ENCODE data around the gene RFX7. TPM values are rescaled to one million over a fixed set of nuclear protein-coding genes. Genes with fewer than 3 reads are reported as not detected.

The RFX7 gene
- total RNA-seq, 1 experiment from 2014 or later = 43.4 TPM

DNA sequence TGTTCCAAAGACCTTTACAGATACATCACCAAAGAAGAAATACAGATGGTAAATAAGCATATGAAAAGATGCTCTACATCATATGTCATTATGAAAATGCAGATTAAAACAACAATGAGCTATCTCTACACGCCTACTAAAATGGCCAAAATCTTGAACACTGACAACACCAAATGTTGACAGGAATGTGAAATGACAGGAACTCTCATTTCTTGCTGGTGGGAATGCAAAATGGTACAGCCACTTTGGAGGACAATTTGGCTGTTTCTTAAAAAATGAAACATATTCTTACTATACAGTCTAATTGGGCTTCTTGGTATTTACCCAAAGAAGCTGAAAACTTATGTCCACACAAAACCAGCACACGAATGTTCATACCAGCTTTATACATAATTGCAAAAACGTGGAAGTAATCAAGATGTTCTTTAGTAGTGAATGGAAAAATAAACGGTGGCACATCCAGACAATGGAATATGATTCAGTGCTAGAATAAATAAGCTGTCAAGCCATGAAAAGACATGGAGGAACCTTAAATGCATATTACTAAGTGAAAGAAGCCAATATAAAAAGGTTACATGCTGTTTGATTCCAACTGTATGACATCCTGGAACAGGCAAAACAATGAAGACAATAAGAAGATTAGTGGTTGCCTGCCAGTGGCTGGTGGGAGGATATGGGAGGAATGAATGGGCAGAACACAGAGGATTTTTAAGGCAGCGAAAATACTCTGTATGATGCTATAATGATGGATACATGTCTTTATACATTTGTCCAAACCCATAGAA, 169.0 kb downstream of the RFX7 start:
- no peak overlapping the region for H2AK5ac ChIP-seq (ENCODE audit: insufficient read length, low read length)
- H3K23ac ChIP-seq (ENCODE audit: insufficient read length, low read depth, low read length) = no peak overlapping the region
- TF ChIP-seq, protein P1, sequence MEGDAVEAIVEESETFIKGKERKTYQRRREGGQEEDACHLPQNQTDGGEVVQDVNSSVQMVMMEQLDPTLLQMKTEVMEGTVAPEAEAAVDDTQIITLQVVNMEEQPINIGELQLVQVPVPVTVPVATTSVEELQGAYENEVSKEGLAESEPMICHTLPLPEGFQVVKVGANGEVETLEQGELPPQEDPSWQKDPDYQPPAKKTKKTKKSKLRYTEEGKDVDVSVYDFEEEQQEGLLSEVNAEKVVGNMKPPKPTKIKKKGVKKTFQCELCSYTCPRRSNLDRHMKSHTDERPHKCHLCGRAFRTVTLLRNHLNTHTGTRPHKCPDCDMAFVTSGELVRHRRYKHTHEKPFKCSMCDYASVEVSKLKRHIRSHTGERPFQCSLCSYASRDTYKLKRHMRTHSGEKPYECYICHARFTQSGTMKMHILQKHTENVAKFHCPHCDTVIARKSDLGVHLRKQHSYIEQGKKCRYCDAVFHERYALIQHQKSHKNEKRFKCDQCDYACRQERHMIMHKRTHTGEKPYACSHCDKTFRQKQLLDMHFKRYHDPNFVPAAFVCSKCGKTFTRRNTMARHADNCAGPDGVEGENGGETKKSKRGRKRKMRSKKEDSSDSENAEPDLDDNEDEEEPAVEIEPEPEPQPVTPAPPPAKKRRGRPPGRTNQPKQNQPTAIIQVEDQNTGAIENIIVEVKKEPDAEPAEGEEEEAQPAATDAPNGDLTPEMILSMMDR (conservative IDR thresholded peaks at IDR 0.05) = no peak
- no peak overlapping the region for H3K27ac ChIP-seq (ENCODE audit: insufficient read length, low read depth, low read length)
- no peak overlapping the region for H2BK120ac ChIP-seq (ENCODE audit: low read depth, low read length, poor library complexity, severe bottlenecking)
- H3K14ac ChIP-seq (ENCODE audit: insufficient read depth, low read length) = no peak overlapping the region
- H3K23me2 ChIP-seq (ENCODE audit: insufficient read length, low read depth, low read length, poor library complexity, severe bottlenecking) = no peaks in the 10 kb centered on the region
- no peaks in the 10 kb centered on the region for H3K27me3 ChIP-seq (ENCODE audit: insufficient read depth, low read length)
- no peak overlapping the region for H2BK15ac ChIP-seq (ENCODE audit: low read depth, low read length)
- no peak overlapping the region for H3K4me3 Mint-ChIP-seq
- no peaks in the 10 kb centered on the region for H3K79me2 ChIP-seq (ENCODE audit: insufficient read depth, low read length)
- no peak overlapping the region for H2BK12ac ChIP-seq (ENCODE audit: insufficient read length, low read depth, low read length)
- H3T11ph ChIP-seq (ENCODE audit: low read length) = no peak overlapping the region
- H3K27me3 Mint-ChIP-seq (ENCODE audit: low read depth) = no peaks in the 10 kb centered on the region
- WGBS (ENCODE audit: extremely low coverage, insufficient read length, low lambda C conversion rate) = no CpG with 5 or more reads among the region's 5 CpGs
- no peaks in the 10 kb centered on the region for H4K20me1 ChIP-seq (ENCODE audit: control insufficient read depth, insufficient read depth, insufficient read length)
- no peaks in the 10 kb centered on the region for H3K4me1 ChIP-seq (ENCODE audit: insufficient read depth, low read length)
- no peak overlapping the region for H3K18ac ChIP-seq (ENCODE audit: insufficient read length, low read depth, low read length)
- H3K4me2 ChIP-seq (ENCODE audit: insufficient read depth, insufficient read length, low read length) = no peak overlapping the region
- H4K8ac ChIP-seq (replicated peaks; ENCODE audit: insufficient read length, low read depth, low read length) = no peak overlapping the region
- no peaks in the 10 kb centered on the region for H3K9me3 ChIP-seq (ENCODE audit: control insufficient read depth, low read depth, low read length)
- H3K36me3 Mint-ChIP-seq (ENCODE audit: insufficient read depth in 1 of 3, low read depth in 3 of 3) = no peaks in the 10 kb centered on the region; a peak in 1 of 7 replicates
- H2BK5ac ChIP-seq (ENCODE audit: insufficient read length, low read length) = no peak overlapping the region
- H4K91ac ChIP-seq (ENCODE audit: insufficient read length, low read depth, low read length) = no peak overlapping the region
- no peak for DNase-seq
- no peak overlapping the region for H3K27ac Mint-ChIP-seq
- H3K79me1 ChIP-seq (ENCODE audit: insufficient read depth, low read depth, low read length, poor library complexity, severe bottlenecking) = no peaks in the 10 kb centered on the region
- peaks cover 11 to 15% of the 10 kb centered on the region in 2 experiments; a peak in 3 of 4 replicates for H3K4me1 Mint-ChIP-seq
- no peak overlapping the region for H2BK20ac ChIP-seq (ENCODE audit: low read depth, low read length, poor library complexity, severe bottlenecking)
- no peak overlapping the region for H3K56ac ChIP-seq (ENCODE audit: insufficient read length, low read depth, low read length)
- no peak overlapping the region for H3K4ac ChIP-seq (ENCODE audit: low read depth, low read length)
- H2AFZ ChIP-seq (ENCODE audit: low read length) = no peak overlapping the region
- H3K9me3 Mint-ChIP-seq = peaks cover 0 to 2% of the 10 kb centered on the region in 2 experiments; a peak in 1 of 5 replicates
- no peak overlapping the region for H3K9ac ChIP-seq (ENCODE audit: extremely low read depth, insufficient read length, low read length)
- H4K5ac ChIP-seq (ENCODE audit: insufficient read length, low read depth, low read length) = no peak overlapping the region

All from H9 (cell line).